HL-60/S4 treated with retinoic acid at 250 ng/mL for 4 days and 3 days (cell line): ENCODE data around the gene DCHS1.

ENCODE experiments used
- in situ Hi-C: fragments of 300-500 bp; cut with MboI; formaldehyde crosslinking; loops from 2 replicates; pipeline ENCODE4 v1.7.0; 2022; ENCODE audit warnings: low sequenced_read_pairs

The DCHS1 gene

DNA sequence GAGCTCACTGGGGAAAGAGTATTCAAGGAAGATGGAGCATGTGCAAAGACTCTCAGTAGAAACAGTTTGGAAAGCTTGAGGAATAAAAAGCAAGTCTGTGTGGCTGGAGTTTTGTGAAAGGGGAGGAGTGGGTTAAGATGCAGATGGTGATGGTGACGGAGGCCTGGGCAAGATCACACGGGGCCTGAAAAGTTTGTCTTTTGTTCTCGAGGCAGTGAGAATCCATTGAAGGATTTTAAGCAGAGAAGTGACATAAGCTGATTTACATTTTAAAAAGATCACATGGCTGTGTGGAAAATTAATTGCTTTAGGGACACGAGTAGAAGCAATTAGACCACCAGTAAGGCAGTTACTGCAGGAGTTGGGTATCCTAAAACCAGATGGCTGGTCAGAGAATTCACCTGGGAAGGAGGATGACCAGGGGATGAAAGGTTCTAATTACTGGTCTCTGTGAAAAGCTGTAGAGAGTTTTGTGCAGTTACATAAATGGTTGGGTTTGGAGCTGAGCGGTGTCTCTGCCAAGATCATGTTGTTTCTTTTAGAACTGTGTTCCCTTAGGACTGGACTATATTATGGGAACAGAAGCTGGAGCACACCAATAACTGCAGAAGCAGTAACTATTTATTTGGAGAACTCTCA is 59.3 kb downstream of the DCHS1 start:
- in situ Hi-C loops, result no loop called here

DNA sequence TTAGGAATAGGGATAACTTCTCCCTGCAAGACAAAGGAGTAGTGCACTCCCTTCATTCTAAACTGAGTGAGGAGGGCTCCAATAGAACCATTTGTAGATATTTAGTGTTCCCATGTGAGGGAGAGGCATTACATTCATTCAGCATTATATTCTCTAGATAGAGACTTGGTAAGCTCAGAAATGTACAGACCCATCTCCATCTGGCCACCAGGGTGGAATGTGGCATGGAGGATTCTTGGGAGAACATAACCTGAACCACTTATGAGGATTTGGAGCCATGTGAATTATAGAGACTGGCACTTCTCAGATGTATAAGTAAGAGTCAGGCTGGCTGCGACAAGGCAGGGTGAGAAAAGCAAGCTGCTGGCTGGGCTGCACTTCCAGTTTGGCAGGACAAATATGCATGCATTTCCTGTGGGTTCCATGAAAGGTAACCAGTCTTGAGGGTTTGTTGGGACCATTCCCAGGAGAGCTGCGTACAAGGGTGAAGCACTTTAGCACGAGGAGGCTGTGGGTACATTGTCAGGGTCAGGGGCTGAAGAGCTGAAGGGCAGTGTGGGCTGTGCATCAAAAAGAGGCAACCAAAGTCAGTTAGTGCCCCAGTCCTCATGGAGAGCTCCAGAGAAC is 61.4 kb downstream of the DCHS1 start:
- in situ Hi-C loops, result no loop called here

DNA sequence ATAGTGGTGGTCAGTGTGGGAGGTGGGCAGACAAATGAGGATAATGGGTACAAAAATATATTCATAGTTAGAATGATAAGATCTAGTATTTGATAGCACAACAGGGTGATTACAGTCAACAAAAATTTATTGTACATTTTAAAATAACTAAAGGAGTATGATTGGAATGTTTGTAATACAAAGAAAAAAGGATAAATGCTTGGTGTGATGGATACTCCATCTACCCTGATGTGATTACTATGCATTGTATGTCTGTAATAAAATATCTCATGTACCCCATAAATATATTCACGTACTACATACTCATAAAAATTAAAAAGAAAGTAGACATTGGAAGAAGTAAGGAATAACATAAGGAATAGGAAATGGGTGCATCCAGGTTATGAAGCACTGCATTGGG is 67.6 kb downstream of the DCHS1 start:
- in situ Hi-C loops, result no loop called here

GRCh38 chr11:6587360-6587953 is 68.2 kb downstream of the DCHS1 start:
- in situ Hi-C loops, result no loop called here

DNA sequence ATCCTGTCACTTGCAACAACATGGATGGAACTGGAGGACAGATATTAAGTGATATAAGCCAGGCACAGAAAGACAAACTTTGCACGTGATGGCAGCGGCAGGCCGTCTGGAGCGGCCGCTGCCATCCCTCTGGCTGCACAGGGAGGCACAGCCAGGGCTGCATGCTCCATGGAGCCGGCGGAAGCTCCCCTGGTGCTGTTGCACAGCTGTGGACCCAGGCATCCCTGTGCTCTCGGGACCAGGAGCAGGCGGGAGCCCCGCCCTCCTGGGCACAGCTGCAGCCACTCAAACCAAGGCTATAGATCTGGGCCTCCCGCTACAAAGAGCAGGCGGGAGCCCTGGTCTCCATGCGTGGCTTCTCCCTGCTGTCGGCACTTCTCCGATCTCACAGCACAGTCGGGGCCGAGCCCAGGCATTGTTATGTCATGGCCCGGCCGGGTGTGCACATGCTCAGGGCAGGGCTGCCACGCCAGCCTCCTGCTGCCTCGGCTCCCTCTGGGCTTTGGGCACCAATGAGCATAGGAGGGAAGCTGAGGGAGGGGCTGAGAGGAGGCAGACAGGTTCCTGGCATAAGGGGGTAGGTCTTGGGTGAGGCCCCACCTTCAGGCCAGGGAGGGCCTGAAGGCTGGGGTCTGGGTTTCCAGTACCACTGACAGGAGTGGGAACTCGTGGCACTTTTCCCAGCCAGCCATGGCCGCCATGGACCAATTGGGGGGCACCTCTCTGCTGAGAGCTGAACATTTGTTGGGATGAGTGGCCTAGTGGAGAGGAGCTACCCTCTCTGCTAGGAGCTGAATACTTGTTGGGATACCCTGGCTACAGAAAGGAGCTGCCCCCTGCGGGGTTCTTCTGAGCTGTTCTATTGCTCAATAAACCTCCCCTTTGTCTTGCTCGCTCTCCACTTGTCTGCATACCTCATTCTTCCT is 68.9 kb downstream of the DCHS1 start:
- in situ Hi-C loops, result no loop called here

- in situ Hi-C loops, result no loop called here
Observed at GRCh38 chr11:6584528-6584927, 71.1 kb downstream of the DCHS1 start.

DNA sequence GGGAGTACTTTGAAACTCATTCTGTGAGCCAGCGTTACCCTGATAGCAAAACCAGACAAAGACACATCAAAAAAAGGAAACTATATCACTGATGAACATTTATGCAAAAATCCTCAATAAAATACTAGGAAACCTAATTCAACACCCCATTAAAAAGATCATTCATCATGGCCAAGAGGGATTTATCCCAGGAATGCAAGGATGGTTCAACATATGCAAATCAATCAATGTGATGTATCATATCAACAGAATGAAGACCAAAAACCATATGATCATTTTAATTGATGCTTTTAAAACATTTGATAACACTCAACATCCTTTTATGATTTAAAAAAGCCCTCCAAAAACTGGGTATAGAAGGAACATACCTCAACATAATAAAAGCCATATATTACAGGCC is 72.0 kb downstream of the DCHS1 start:
- in situ Hi-C loops, result no loop called here

GRCh38 chr11:6579681-6580080 is 75.9 kb downstream of the DCHS1 start:
- in situ Hi-C loops, result no loop called here

- in situ Hi-C loops, result no loop called here
Observed at GRCh38 chr11:6578134-6578533, 77.5 kb downstream of the DCHS1 start.

DNA sequence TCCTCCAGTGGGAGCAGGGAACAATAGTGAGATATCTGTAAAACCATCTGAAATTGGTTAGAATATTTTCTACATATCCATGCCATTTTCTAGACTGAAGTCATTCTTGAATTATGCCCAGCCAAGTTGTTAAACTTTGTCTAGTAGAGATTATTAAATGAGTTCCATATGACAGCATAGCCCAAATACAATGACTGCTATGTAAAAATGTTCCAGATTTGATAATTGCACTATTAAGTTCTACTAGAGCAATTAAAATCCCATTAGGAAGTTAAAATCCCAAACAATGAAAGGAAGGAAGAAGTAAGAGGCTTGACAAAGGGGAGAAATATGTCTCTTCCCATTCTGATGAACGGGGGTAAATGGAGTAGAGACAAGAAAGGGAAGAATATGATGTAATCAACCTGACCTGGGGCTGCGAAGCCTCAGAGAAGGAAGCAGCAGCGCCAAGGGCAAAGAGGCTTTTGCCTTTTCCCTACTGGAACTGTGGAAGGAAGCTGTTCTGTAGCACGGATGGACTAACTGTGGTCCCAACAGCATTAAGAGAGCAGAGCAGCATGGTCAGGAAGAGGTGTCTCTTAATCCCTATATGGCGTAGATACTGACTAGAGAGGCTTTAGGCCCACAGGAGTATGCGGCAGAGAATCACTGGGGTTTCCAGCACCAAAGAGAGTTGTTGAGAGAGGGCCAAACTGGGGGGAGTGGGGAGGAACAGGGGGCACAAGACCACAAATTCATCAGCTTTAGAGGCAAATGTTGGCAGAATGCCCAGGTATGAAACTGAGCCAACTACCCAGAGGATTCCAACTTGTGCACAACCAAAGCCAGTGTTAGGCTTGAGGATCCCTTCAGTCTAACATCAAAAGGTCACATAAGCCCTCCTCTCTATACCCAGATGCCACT is 78.9 kb downstream of the DCHS1 start:
- in situ Hi-C loops, result no loop called here

DNA sequence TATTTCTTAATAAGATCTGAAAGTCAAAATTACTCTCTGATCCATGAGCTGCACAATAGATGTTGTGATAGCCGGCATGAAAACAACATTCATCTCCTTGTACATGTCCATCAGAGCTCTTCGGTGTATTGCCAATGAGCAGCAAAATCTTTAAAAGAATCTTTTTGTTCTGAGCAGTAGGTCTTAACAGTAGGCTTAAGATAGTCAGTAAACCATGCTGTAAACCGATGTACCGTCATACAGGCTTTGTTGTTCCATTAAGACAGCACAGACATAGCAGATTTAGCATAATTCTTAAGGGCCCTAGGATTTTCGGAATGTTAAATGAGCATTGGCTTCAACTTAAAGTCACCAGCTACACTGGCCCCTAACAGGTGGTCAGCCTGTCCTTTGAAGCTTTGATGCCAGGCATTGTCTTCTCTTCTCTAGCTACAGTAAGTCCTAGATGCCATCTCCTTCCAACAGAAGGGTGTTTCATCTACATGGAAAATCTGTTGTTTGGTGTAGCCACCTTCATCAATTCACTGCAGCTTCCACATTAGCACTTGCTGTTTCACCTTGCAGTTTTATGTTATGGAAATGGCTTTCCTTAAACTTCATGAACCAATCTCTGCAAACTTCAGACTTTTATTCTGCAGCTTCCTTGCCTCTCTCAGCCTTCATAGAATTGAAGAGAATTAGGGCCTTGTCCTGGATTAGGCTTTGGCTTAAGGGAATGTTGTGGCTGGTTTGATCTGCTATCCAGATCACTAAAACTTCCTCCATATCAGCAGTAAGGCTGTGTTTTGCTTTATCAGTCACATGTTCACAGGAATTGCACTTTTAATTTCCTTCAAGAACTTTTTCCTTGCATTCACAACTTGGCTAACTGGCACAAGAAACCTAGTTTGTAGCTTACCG is 80.5 kb downstream of the DCHS1 start:
- in situ Hi-C loops, result no loop called here

GRCh38 chr11:6572215-6572614 is 83.4 kb downstream of the DCHS1 start:
- in situ Hi-C loops, result no loop called here

GRCh38 chr11:6571434-6572008 is 84.1 kb downstream of the DCHS1 start:
- in situ Hi-C loops, result no loop called here
